ENCODE data around the gene PLD4.

PLD4 gene

DNA sequence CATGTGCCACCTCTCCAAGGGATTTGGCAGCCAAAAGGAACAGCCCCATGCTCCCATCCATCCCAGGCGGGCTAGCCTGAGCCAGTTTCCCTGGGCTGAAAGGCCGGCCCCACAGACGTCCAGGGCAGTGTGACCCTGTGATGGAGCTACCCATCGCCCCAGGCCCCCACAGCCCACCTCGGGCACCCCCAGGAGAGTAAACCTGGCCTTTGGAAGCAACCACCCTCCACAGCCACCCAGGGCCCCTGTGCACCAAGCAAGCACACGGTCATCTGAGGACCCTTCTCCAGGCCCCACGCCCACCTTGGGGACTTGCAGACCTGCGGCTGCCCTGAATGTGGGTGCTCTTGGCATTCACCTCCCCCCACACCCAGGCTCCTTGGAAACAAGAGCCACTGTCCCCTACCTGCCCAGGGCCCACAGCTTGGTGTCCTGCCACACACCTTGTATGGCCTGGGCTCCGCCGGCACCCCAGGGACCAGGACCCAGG is 45.1 kb downstream of the PLD4 start:
- Histone ChIP-seq H3F3A (ENCODE audit: control insufficient read depth, insufficient read depth) (no peaks in the 10 kb centered on the region), H4K20me1 (ENCODE audit: control insufficient read depth, insufficient read depth, low read depth, low read length) (no peaks in the 10 kb centered on the region), H3K27me3 (ENCODE audit: control insufficient read depth, low read length) (peaks cover 6% of the 10 kb centered on the region; the same call in 1 of the 2 replicates), H3K27ac (ENCODE audit: low read depth, low read length) (no peak overlapping the region), H3K4me2 (ENCODE audit: low read length) (no peak overlapping the region), H3K4me1 (ENCODE audit: control insufficient read depth, low read length) (peaks cover 22% of the 10 kb centered on the region), H3K4me3 (ENCODE audit: low read length) (no peak overlapping the region), H3K79me2 (ENCODE audit: control insufficient read depth, low read length) (no peaks in the 10 kb centered on the region), H3K36me3 (ENCODE audit: control insufficient read depth, low read length) (no peaks in the 10 kb centered on the region), H3K9me3 (ENCODE audit: control insufficient read depth, insufficient read depth, low read length) (no peaks in the 10 kb centered on the region), H3K9me2 (replicated peaks; ENCODE audit: control insufficient read depth, low read length) (no peaks in the 10 kb centered on the region)
- TF ChIP-seq, protein P1, sequence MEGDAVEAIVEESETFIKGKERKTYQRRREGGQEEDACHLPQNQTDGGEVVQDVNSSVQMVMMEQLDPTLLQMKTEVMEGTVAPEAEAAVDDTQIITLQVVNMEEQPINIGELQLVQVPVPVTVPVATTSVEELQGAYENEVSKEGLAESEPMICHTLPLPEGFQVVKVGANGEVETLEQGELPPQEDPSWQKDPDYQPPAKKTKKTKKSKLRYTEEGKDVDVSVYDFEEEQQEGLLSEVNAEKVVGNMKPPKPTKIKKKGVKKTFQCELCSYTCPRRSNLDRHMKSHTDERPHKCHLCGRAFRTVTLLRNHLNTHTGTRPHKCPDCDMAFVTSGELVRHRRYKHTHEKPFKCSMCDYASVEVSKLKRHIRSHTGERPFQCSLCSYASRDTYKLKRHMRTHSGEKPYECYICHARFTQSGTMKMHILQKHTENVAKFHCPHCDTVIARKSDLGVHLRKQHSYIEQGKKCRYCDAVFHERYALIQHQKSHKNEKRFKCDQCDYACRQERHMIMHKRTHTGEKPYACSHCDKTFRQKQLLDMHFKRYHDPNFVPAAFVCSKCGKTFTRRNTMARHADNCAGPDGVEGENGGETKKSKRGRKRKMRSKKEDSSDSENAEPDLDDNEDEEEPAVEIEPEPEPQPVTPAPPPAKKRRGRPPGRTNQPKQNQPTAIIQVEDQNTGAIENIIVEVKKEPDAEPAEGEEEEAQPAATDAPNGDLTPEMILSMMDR (IDR thresholded peaks at IDR 0.05; ENCODE audit: low read depth, low read length, poor library complexity, severe bottlenecking) = no peak
- no peak for TF ChIP-seq EZH2phosphoT487 (IDR thresholded peaks at IDR 0.05; ENCODE audit: borderline replicate concordance, low read length)

DNA sequence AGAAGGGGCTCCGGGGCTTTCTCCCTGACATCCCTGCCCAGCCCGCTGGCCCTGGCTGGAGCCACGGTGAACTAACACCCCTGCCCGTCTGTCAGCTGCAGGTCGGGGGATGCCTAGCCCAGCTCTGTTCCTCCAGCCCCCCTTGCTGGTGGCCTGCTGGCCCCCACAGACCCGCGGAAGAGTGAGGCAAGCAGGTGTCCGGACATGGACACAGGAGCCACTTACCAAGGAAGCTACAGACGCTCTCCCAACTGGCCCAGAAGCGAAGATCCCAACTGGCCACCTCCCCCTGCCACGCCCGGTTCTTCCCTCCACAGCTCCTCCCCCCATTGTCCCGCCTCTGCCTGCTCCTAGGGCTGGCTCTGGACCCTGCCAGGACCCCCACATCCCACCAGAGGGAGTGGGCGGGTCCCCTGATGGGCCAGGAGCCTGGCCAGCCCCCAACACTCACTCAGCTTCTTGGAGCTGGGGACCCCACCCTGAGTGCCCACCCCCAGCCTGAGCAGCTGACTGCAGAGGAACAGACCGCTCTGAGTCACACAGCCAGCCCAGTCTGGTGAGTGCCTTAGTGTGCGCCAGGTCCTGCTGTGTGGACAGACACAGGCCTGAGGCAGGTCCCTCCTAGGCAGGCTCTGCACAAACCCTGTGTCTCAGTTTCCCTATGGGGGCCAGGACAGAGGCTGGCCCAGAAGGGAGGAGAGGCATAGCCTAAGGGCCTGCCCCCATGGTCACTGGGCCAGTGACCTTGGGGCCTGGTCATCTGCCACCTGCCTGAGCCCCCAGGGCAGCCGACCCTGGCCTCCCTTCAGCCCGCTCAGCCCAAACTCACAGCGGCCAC is 45.8 kb downstream of the PLD4 start:
- no peak for TF ChIP-seq EZH2phosphoT487 (IDR thresholded peaks at IDR 0.05; ENCODE audit: borderline replicate concordance, low read length)
- TF ChIP-seq, protein P1 (IDR thresholded peaks at IDR 0.05; ENCODE audit: low read depth, low read length, poor library complexity, severe bottlenecking) = no peak
- no peaks in the 10 kb centered on the region for H3K9me3 ChIP-seq (ENCODE audit: control insufficient read depth, insufficient read depth, low read length)
- no peak overlapping the region for H3K27ac ChIP-seq (ENCODE audit: low read depth, low read length)
- no peak overlapping the region for H3K4me2 ChIP-seq (ENCODE audit: low read length)
- H3K36me3 ChIP-seq (ENCODE audit: control insufficient read depth, low read length) = no peaks in the 10 kb centered on the region
- H4K20me1 ChIP-seq (ENCODE audit: control insufficient read depth, insufficient read depth, low read depth, low read length) = no peaks in the 10 kb centered on the region
- no peak overlapping the region for H3K4me3 ChIP-seq (ENCODE audit: low read length)
- no peaks in the 10 kb centered on the region for H3K9me2 ChIP-seq (replicated peaks; ENCODE audit: control insufficient read depth, low read length)
- H3K27me3 ChIP-seq (ENCODE audit: control insufficient read depth, low read length) = peaks cover 12% of the 10 kb centered on the region; the same call in 1 of the 2 replicates
- no peaks in the 10 kb centered on the region for H3K79me2 ChIP-seq (ENCODE audit: control insufficient read depth, low read length)
- peaks cover 22% of the 10 kb centered on the region for H3K4me1 ChIP-seq (ENCODE audit: control insufficient read depth, low read length)
- no peaks in the 10 kb centered on the region for H3F3A ChIP-seq (ENCODE audit: control insufficient read depth, insufficient read depth)

DNA sequence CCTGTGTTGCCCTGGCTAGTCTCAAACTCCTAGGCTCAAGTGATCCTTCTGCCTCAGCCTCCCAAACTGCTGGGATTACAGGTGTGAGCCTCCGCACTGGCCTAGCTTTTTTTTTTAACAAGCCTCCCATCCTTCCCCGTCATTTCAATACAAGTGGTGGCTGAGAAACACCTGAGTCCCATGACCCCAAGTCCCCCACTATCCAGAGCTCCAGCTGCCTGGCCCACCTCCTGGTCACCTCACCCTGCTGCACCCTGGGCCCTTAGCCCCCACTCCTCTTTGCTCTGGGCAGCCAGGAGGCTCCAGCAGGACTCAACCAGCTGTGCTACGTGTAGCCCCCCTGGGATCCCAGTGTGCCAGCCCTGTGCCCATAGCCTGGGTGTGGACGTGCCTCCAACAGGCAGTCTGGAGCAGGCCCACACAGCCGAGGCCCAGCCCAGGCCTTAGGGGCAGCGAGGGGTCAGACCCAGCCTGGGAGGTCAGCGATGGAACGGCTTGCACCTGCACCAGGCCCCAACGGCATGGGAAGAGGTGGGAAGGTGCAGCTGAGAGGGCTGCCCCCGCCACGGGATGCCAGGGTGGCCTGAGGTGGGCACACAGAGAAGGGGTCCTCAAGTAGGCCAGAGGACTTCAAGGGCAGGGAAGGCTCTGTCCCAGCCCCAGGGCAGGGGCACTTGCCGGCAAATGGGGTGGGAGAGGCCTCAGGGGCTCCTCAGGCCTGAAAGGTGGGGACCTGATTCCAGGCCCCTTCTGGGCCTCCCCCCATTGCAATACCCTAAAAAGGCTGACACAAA is 47.0 kb downstream of the PLD4 start:
- Histone ChIP-seq H3K27ac (ENCODE audit: low read depth, low read length) (no peak overlapping the region), H3K36me3 (ENCODE audit: control insufficient read depth, low read length) (no peaks in the 10 kb centered on the region), H3F3A (ENCODE audit: control insufficient read depth, insufficient read depth) (no peaks in the 10 kb centered on the region), H3K4me1 (ENCODE audit: control insufficient read depth, low read length) (peaks cover 26% of the 10 kb centered on the region), H3K4me2 (ENCODE audit: low read length) (no peak overlapping the region), H3K27me3 (ENCODE audit: control insufficient read depth, low read length) (peaks cover 18% of the 10 kb centered on the region; the same call in 1 of the 2 replicates), H3K4me3 (ENCODE audit: low read length) (no peak overlapping the region), H3K79me2 (ENCODE audit: control insufficient read depth, low read length) (no peaks in the 10 kb centered on the region), H4K20me1 (ENCODE audit: control insufficient read depth, insufficient read depth, low read depth, low read length) (no peaks in the 10 kb centered on the region), H3K9me2 (replicated peaks; ENCODE audit: control insufficient read depth, low read length) (no peaks in the 10 kb centered on the region), H3K9me3 (ENCODE audit: control insufficient read depth, insufficient read depth, low read length) (no peaks in the 10 kb centered on the region)
- TF ChIP-seq, protein P1 (IDR thresholded peaks at IDR 0.05; ENCODE audit: low read depth, low read length, poor library complexity, severe bottlenecking) = no peak
- no peak for TF ChIP-seq EZH2phosphoT487 (IDR thresholded peaks at IDR 0.05; ENCODE audit: borderline replicate concordance, low read length)
